IPS DF 6.9 (cell line): ENCODE measurements around the gene CDHR5.

ENCODE experiments used
- DNase-seq: peaks from one replicate; pipeline ENCODE4 v3.0.0-alpha.2; 2013; ENCODE audit warnings: low read depth, low spot score
- H3K27ac ChIP-seq: one replicate; pipeline ENCODE4 v1.5.1; 2013; ENCODE audit warnings: low read length, control low read depth
- H3K27me3 ChIP-seq: 2 replicates; pipeline ENCODE4 v1.6.1; 2013; ENCODE audit warnings: mild to moderate bottlenecking, low read length; ENCODE audit not compliant: control insufficient read depth, insufficient read depth
- H3K36me3 ChIP-seq: 2 replicates; pipeline ENCODE4 v1.6.1; 2013; ENCODE audit warnings: low read length; ENCODE audit not compliant: control insufficient read depth, insufficient read depth
- H3K4me1 ChIP-seq: 2 replicates; pipeline ENCODE4 v1.6.1; 2013; ENCODE audit warnings: low read length; ENCODE audit not compliant: control insufficient read depth, insufficient read depth
- H3K4me3 ChIP-seq: 2 replicates; pipeline ENCODE4 v1.5.1; 2013; ENCODE audit warnings: mild to moderate bottlenecking, low read length
- H3K9me3 ChIP-seq: 2 replicates; pipeline ENCODE4 v1.6.1; 2013; ENCODE audit warnings: low read length, inconsistent platforms; ENCODE audit not compliant: control insufficient read depth, insufficient read depth
- WGBS: extraction: QIAGEN DNeasy Blood & Tissue Kit; methylation state at CpG from one replicate; pipeline ENCODE4 v1.1.7; 2013; ENCODE audit warnings: mixed read lengths, missing lambda C conversion rate; ENCODE audit not compliant: insufficient read length, insufficient coverage; 5-methylcytosine and 5-hydroxymethylcytosine counted together

The CDHR5 gene

DNA sequence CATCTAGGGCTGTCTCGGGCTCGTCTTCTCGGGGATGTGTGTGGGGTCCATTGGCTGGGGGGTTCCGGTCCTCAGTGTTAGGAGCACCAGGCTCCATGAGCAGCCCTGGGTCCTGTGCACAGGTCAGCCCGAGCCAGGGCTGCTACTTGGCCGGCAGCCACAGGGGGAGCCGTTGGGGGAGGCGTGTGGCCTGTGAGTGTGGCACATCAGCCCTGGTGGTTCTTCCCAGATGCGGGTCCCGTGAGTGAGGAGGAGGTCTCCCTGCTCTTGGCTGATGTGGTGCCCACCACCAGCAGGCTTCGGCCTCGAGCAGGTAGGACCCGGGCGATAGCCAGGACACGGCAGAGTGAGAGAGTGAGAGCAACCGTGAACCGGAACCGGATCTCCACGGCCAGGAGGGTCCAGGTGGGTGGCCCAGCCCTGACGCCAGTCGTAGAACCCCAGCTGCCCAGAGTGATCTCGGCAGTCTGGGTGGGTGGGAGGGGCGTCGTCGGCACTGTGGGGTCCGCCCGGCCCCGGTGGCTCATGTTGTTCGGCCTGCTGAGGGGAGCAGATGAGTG lies 27.5 kb downstream of the CDHR5 start:
- H3K27ac ChIP-seq = no peak overlapping the region
- WGBS = no CpG with 5 or more reads among the region's 29 CpGs
- H3K9me3 ChIP-seq = no peaks in the 10 kb centered on the region
- H3K27me3 ChIP-seq = no peaks in the 10 kb centered on the region
- DNase-seq = no peak
- H3K4me3 ChIP-seq = no peak overlapping the region
- H3K4me1 ChIP-seq = no peaks in the 10 kb centered on the region; the same call in 1 of the 2 replicates
- H3K36me3 ChIP-seq = peaks cover 54% of the 10 kb centered on the region

DNA sequence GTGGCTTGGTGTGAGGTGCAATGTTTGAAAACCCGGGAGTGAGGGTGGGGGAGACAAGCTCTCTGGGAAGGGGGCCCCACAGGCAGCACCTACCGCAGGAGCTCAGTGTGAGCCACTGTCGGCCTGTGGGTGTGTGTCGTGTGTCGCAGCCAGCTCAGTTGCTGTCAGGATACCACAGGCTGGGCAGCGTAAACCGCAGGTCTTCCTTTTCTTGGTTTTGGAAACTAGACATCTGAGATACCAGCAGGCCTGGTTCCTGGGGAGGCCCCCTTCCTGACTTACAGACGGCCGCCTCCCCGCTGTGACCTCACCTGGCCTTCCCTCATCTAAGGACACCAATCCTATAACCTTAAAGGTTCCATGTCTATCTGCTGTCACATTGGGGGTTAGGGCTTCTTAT lies 28.4 kb downstream of the CDHR5 start:
- Histone ChIP-seq H3K27me3 (no peaks in the 10 kb centered on the region), H3K27ac (no peak overlapping the region), H3K4me1 (no peaks in the 10 kb centered on the region; the same call in 1 of the 2 replicates), H3K36me3 (peaks cover 47% of the 10 kb centered on the region), H3K9me3 (no peaks in the 10 kb centered on the region), H3K4me3 (no peak overlapping the region)
- no peak for DNase-seq
- WGBS = no CpG with 5 or more reads among the region's 10 CpGs

DNA sequence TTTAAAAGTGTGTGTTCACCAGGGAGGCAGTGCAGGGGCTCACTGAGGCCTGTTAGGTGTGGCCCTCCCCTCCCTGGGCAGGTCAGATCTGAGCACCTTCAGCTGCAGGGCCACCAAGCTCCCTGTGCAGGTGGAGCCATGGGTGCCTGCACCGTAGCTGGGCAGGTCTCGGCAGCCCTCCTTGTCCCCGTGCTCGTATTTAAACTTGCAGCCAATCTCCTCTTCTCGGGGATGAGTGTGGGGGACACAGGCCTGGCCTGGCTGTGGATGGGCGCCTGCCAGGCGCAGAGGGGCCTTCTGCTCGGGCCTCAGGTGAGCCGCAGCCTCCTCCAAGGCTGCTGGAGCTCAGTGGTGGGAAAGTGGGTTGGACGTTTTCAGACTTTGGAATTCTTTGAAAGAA lies 29.4 kb downstream of the CDHR5 start:
- Histone ChIP-seq H3K4me1 (no peaks in the 10 kb centered on the region; the same call in 1 of the 2 replicates), H3K9me3 (no peaks in the 10 kb centered on the region), H3K27ac (no peak overlapping the region), H3K36me3 (peaks cover 50% of the 10 kb centered on the region), H3K27me3 (no peaks in the 10 kb centered on the region), H3K4me3 (no peak overlapping the region)
- no CpG with 5 or more reads among the region's 10 CpGs for WGBS
- no peak for DNase-seq

DNA sequence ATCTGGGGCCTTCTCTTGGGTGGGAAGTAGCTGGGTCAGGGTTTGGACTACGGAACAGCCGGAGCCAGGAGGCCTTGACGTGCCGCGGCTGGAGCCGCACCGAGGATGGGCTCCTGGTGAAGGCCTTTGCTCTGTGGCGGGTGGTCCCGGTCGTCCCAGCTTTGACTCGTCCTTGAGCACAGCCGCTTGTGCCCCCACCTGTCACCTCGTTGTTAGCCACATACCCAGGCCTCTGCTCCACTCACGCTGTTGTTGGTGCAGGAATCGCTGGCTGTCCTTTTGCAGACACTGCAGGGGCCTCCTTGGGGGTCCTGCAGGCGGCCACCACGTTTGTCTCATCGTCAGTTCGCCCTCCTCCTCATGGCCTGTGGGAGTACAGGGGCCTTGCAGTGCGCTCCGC lies 31.4 kb downstream of the CDHR5 start:
- H3K27ac ChIP-seq = no peak overlapping the region
- H3K27me3 ChIP-seq = no peaks in the 10 kb centered on the region
- WGBS = no CpG with 5 or more reads among the region's 21 CpGs
- DNase-seq = no peak
- H3K36me3 ChIP-seq = peaks cover 46% of the 10 kb centered on the region
- no peaks in the 10 kb centered on the region for H3K9me3 ChIP-seq
- H3K4me1 ChIP-seq = no peaks in the 10 kb centered on the region; the same call in 1 of the 2 replicates
- H3K4me3 ChIP-seq = no peak overlapping the region

DNA sequence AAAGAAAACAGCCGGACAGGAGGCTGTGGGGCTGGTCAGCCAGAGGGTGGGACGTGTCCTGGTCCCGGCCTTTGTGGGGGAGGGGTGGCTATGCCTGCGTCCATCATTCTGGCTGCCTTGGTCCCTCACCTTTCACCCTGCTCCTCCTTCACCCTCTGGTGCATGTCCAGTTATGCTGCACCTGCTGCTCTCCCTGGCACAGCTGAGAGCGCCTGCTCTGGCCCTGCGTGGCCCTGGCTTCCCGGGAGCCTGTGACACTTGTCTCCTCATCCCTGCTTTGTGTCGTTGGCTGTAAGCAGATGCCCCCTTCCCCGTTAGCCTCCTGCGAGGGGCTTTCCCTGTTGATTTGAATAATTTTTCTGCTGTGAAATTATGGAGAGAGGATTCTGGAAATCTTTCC lies 31.8 kb downstream of the CDHR5 start:
- Histone ChIP-seq H3K9me3 (no peaks in the 10 kb centered on the region), H3K27me3 (no peaks in the 10 kb centered on the region), H3K27ac (no peak overlapping the region), H3K4me1 (no peaks in the 10 kb centered on the region; the same call in 1 of the 2 replicates), H3K36me3 (peaks cover 42% of the 10 kb centered on the region), H3K4me3 (no peak overlapping the region)
- no CpG with 5 or more reads among the region's 10 CpGs for WGBS
- no peak for DNase-seq

DNA sequence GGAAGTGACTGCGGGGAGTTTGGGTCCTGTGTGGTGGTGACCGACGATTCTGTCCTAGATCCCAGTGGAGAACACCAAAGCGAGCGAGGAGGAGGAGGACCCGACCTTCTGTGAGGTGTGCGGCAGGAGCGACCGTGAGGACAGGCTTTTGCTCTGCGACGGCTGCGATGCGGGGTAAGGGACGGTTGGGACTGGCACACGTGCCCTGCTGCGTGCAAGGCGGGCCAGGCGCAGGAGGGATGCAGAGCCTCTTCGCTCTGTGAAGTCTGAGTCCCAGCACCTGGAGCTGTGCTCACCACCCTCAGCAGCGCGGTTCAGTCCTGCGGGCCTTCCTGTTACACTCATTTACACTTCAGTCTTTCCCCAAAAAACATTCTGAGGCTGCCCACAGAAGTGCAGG lies 32.3 kb downstream of the CDHR5 start:
- no peaks in the 10 kb centered on the region for H3K27me3 ChIP-seq
- no peak overlapping the region for H3K4me3 ChIP-seq
- WGBS = no CpG with 5 or more reads among the region's 22 CpGs
- H3K27ac ChIP-seq = no peak overlapping the region
- peaks cover 41% of the 10 kb centered on the region for H3K36me3 ChIP-seq
- H3K4me1 ChIP-seq = no peaks in the 10 kb centered on the region; the same call in 1 of the 2 replicates
- no peaks in the 10 kb centered on the region for H3K9me3 ChIP-seq
- DNase-seq = no peak

DNA sequence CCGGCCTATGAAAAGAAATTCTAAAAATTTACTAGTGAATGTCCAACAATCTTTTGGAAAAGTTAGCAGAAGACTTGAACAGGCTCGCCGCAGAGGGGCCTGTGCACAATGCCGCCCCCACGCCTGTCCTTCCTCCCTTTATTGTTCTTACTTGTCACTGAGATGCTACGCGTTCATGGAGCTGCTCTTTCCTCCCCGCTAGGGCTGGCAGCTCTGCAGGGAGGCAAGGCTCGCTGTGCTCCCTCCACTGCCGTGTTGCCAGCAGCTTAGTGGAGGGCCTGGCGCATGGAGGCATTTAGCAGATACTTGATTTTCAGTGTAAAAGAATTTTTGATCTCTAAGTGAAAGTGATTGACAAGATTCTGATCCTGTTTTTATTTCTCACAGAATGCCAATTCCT lies 33.8 kb downstream of the CDHR5 start:
- H3K9me3 ChIP-seq = no peaks in the 10 kb centered on the region
- no peaks in the 10 kb centered on the region; the same call in 1 of the 2 replicates for H3K4me1 ChIP-seq
- DNase-seq = no peak
- no CpG with 5 or more reads among the region's 11 CpGs for WGBS
- peaks cover 47% of the 10 kb centered on the region for H3K36me3 ChIP-seq
- H3K27me3 ChIP-seq = no peaks in the 10 kb centered on the region
- H3K4me3 ChIP-seq = no peak overlapping the region
- no peak overlapping the region for H3K27ac ChIP-seq

DNA sequence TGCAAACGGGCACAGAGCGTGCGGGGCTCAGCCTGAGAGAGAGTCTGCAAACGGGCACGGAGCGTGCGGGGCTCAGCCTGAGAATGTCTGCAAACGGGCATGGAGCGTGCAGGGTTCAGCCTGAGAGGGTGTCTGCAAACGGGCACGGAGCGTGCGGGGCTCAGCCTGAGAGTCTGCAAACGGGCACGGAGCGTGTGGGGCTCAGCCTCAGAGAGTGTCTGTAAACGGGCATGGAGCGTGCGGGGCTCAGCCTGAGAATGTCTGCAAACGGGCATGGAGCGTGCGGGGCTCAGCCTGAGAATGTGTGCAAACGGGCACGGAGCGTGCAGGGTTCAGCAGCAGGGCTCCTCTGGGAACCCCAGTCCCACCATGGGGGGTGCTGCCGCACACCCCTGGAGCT lies 35.0 kb downstream of the CDHR5 start:
- WGBS = no CpG with 5 or more reads among the region's 26 CpGs
- DNase-seq = no peak
- no peak overlapping the region for H3K4me3 ChIP-seq
- peaks cover 43% of the 10 kb centered on the region for H3K36me3 ChIP-seq
- H3K27ac ChIP-seq = no peak overlapping the region
- no peaks in the 10 kb centered on the region for H3K9me3 ChIP-seq
- no peaks in the 10 kb centered on the region for H3K4me1 ChIP-seq
- H3K27me3 ChIP-seq = no peaks in the 10 kb centered on the region

DNA sequence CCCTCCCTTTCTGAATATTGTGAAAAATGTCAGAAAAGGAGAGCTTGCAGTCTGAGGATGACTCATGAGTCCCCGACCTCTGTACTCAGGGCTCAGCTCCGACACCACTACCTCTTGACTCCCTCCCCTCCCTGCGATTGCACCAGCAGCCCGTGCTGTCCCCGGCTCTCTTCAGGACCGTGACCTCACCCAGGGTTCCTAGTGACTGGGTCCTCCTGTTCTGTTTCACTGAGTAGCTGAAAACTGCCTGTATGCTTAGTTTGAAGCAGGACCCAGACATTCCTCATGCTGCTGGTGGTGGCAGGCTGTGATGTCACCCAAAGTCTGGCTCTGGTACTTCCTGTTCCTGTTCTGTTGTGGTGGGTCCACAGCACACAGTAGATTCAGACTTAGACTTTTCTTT lies 36.8 kb downstream of the CDHR5 start:
- peaks cover 38% of the 10 kb centered on the region for H3K36me3 ChIP-seq
- no peak for DNase-seq
- H3K27ac ChIP-seq = no peak overlapping the region
- no peaks in the 10 kb centered on the region for H3K4me1 ChIP-seq
- no CpG with 5 or more reads among the region's 6 CpGs for WGBS
- H3K4me3 ChIP-seq = no peak overlapping the region
- H3K27me3 ChIP-seq = no peaks in the 10 kb centered on the region
- no peaks in the 10 kb centered on the region for H3K9me3 ChIP-seq

DNA sequence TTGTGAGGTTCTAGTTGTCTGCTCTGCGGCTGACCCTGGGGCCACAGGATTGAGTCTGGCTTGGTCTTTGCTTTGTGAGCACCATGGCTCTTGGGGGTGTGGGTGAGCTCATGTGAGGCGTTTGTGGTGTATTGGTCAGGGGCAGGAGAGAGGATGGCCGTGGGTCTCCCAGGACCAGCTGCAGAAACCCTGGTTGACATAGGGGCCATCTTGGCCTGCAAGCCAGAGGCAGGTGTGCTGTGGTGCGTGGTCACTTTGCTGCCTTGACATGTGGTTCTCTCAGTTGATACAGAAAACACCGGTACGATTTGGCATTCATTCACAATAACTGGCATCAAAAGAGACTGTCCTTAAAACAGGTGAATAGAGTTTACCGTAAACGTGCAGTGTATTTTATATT lies 37.2 kb downstream of the CDHR5 start:
- Histone ChIP-seq H3K27me3 (no peaks in the 10 kb centered on the region), H3K4me3 (no peak overlapping the region), H3K27ac (no peak overlapping the region), H3K36me3 (peaks cover 34% of the 10 kb centered on the region), H3K4me1 (no peaks in the 10 kb centered on the region), H3K9me3 (no peaks in the 10 kb centered on the region)
- DNase-seq = no peak
- no CpG with 5 or more reads among the region's 8 CpGs for WGBS
